GM18870 (cell line): ENCODE measurements around the gene RPL14.
A peak's percentile ranks its signal among the peaks of the same experiment; 100 is the strongest.
"Not testable (repeated sequence)": the region's sequence is repeated elsewhere in the genome, so short reads cannot be mapped to it uniquely, and the experiment has no call there.

Source experiments
- ATAC-seq: cut with Tn5 transposase; IDR thresholded peaks from one replicate; pipeline ENCODE4 v1.9.1; 2021; ENCODE audit warnings: moderate library complexity; ENCODE audit not compliant: unreplicated experiment

RPL14 gene

GRCh38 chr3:40462838-40463237, 5.7 kb downstream of the RPL14 start:
- not testable (repeated sequence) for ATAC-seq

- ATAC-seq, result no peak
Measured at GRCh38 chr3:40463579-40463978, 6.4 kb downstream of the RPL14 start.

DNA sequence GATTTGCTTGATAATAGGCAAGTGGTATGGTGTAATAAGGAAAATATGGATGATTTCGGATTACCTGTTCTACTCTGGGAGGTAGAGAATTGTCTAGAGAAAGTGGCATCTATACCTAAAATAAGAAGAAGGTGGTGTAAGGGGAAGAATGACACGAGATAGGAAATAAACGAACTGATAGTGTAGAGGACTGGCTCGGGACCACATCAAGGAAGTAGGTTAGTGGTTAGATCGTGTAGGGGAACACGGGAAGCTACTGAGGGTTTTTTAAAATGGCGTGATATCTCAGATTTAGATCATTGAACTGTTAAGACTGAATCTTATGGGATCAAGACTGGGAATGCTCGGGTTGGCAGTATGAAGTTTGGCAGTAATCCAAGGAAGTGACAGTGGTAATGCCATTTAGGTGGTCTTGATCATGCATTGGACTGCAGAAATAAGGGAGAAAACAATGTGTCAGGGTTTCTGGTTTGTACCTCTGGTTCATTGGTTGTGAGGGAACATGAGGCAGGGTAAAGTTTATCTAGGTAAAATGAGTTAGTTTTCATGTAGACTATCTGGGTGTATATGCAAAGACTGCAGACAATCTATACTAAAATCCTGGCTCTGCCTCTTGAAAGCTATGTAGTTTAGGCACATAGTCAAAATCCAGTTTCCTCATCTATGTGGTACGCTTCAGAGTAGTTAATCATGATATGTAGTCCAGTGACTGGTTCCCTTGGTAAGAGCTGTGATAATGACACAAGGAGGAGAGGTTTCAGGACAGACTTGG, 7.4 kb downstream of the RPL14 start:
- ATAC-seq, result no peak

- no peak for ATAC-seq
Measured at GRCh38 chr3:40465111-40465407, 7.9 kb downstream of the RPL14 start.

DNA sequence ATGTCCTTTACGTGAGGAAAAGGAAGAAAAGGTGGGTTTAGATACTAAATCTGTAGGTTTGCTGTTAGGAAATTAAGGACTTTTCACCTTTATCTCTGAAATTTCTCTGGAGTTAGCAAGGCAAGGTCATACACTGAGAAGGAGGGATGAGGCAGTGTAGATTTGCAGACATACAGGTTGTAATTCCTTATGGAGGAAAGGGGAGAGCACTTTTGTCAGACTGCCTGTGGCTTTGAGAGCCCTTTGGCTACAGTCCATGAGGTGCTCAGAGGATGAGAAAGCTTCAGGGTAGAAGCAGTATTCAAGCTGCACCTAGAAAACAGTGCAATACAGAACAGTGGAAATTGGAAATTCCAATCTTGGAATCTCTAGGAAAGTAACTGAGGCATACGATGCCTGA, 8.3 kb downstream of the RPL14 start:
- ATAC-seq, result no peak

- no peak for ATAC-seq
Measured at GRCh38 chr3:40468018-40468417, 10.9 kb downstream of the RPL14 start.

DNA sequence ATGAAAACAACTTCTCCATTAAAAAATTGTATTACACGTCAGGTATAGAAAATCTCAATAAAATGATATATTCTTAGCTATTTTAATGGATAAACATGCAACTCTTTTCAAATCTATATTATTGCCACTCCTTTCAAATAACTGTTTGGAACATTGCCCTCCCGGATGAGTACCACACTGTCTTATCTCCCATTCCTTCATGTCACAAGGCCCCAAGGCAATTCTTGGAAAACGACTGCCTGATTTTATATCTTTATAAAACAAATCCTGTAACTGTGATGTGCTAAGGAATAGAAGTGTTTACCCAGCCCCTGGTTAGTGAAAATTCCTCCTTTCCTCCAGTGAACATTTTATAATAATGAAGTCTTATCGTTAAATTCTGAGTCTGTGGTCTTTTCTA, 13.6 kb downstream of the RPL14 start:
- ATAC-seq, result no peak

- ATAC-seq, result no peak
Measured at GRCh38 chr3:40476478-40477470, 19.6 kb downstream of the RPL14 start, which contains the start of gene ZNF619. ZNF619 (plus strand) TSS chr3:40477122; CDS start chr3:40477980, 858 bp downstream.

DNA sequence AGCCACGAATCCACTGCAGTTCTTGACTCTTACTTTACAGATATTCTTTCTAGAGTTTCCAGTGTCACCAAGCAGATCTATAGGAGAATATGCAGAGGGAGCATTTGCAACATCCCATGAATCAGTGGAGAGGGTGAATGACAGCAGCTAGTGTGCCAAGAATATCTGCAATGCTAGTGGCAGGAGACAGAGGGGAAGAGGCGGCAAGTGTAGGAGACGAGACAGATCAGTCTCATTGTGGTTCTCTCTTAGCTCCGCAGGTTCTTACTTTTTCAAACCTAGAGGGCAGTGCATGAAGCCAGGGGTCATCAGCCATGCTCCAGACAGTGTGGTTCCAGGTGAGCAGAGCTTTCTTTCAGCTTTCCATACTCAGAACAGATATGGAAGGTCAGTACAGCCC, 20.5 kb downstream of the RPL14 start:
- no peak for ATAC-seq

DNA sequence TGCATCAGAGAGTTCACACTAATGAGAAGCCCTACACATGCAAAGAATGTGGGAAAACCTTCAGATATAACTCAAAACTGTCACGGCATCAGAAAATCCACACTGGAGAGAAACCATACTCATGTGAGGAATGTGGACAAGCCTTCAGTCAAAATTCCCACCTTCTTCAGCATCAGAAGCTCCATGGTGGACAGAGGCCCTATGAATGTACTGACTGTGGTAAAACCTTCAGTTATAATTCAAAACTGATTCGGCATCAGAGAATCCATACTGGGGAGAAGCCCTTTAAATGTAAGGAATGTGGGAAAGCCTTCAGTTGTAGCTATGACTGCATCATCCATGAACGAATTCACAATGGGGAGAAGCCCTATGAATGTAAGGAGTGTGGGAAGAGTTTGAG, 30.0 kb downstream of the RPL14 start:
- ATAC-seq, result no peak

DNA sequence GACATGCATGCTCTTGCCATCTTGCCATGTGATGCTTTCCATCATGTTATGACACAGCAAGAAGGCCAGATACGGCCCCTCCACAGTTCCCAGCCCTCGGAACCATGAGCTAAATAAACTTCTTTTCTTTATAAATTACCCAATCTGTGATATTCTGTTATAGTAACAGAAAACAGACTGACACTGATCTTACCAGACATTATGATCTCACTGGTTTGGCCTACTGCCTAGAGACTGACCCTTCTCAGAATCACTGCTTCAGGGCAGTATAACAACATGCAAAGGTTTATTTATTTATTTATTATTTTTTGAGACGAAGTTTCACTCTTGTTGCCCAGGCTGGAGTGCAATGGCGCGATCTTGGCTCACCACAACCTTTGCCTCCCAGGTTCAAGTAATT, 33.8 kb downstream of the RPL14 start:
- no peak for ATAC-seq

DNA sequence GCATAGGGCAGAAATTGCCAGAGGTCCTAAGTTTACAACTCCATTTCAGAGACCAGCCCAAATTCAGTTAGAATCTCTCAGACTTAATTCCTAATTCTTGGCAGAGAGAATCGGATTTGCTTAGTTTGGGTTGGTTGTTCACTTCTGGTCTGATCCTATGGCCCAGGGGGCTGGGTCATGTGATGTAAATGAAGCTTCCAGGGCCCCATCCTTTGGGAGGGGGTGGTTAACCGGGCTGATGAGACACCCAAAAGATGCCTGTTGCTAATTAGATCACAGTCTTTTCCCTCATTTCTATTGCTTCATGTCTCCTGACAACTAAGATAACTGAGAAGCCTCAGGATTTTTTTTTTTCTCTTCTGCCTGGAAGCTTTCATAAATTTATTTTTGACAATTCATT, 37.6 kb downstream of the RPL14 start:
- ATAC-seq, result no peak

GRCh38 chr3:40497288-40497687, 40.1 kb downstream of the RPL14 start:
- no peak for ATAC-seq

DNA sequence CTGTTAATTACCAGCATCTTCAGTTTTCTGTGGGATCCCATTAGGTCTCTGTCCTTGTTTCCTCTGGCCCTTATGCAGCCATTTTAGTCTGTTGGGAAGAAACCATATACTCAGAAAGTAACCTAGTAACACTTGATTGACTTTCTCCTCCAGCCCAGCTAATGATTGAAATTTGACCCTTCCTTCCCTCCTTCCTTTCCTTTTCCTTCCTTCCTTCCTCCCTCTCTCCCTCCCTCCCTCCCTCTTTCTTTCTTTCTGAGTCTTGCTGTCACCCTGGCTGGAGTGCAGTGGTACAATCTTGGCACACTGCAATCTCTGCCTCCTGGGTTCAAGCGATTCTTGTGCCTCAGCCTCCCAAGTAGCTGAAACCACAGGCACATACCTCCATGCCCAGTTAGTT, 42.8 kb downstream of the RPL14 start:
- no peak for ATAC-seq

DNA sequence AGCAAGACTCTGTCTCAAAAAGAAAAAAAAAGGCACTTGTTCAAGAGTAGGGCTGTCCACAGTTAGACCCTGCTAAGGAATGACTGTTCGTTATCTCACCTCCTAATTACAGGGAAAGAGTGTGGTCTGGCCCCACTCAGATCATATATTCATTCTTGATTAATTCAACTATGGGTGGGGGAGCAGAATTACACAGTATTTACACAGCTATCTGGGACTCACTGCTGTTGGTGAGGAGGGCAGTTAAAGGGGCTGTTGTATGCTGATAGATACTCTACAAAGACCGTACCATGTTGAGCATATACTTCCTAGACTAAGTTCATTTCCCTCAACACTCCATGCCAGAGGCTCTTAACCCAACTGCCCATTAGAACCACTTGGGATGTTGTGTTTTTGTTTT, 44.9 kb downstream of the RPL14 start:
- ATAC-seq, result no peak

GRCh38 chr3:40504636-40505430, 47.7 kb downstream of the RPL14 start:
- ATAC-seq, result no peak

- ATAC-seq, result peak; percentile 63
Measured at GRCh38 chr3:40505599-40506462, 48.7 kb downstream of the RPL14 start, which contains the start of gene ZNF620. ZNF620 (plus strand) TSS chr3:40506039; CDS start chr3:40506353, 314 bp downstream.

- no peak for ATAC-seq
Measured at GRCh38 chr3:40511031-40511718, 54.0 kb downstream of the RPL14 start.

GRCh38 chr3:40516201-40516600, 59.1 kb downstream of the RPL14 start:
- ATAC-seq, result no peak

DNA sequence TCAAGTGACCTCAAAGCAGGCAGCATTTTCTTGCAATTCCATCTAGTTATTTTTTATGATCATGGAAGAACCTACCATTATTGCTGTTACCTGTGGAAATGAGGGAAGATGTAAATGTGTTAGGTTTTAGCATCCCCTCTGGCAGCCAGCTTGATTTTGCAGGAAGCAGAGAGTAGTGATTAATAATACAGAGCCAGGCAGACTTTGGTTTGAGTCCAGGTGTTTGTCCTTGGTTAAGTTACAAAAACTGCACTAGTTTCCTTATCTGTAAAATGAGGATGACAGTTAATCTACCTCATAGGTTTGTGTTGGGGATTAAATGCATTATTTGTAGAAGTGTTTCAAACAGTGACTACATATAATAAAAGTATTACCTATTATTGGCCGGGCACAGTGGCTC, 60.9 kb downstream of the RPL14 start:
- ATAC-seq, result no peak
